ENCODE measurements around the gene CACUL1.
"Not testable (repeated sequence)": the region's sequence is repeated elsewhere in the genome, so short reads cannot be mapped to it uniquely, and the experiment has no call there.

The CACUL1 gene

DNA sequence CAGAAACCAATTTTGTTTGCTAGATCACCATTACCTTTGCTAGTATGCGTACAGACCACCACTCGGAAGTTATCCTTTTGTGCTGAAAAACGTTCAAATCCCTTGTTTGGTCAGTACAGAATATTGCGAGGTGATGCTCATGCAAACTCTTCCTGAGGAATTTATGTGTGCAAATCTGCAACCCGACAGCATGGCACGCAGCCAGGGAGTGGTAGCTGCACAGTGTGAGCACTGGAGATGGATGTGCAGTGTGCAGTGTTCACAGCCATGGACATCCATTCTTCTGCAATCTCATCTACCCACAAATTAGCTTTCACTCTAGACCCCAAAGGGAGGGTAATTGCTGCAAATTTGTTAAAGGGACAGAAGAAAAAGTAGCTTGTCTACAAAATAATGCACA is 72.2 kb downstream of the CACUL1 start:
- FAIRE-seq: no peak

DNA sequence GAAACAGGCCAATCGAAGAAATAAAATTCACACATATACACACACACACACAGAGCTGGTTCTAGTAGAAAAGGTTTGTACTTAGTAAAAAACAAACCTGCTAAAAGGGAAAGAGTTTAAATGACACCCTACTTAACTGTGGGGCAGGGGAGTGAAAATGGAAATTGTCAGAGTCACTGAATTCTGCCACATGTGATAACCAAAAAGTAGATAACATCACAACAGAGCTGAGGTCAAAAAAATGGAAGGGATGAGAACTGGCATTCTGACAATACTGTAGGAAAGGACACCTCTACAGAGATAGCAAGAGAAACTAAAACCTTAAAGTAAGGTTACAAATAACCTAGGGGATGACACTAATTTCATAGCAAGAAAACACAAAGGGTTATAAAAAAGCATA is 74.6 kb downstream of the CACUL1 start:
- no peak for FAIRE-seq

DNA sequence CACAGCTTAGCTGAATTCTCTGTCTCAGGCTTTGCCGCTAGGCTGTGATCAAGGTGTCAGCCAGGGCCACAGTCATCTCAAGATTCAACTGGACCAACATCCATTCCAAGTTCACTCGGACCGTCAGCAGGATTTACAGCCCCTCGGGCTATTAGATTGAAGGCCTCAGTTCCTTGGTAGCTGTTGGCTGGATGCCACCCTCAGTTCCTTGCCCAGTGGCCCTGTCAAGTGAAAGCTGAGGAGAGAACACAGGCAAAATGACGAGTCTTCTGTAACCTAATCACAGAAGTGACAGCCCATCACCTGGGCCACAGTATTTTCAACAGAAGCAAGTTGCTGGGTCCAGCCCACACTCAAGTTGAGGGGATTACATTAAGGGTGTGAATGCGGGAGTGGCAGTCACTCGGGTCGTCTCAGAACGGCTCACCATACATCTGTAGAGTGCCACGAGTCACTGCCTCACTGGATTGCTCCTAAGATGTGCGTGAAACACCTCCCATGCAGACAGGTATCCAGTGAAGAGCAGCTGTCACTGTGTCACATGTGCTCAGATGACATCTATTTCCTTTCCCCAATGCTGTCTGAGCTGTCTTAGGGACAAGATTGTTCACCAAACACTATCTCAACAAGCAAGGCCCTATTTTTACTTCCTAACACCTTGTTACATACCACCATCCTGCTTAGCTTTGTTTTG is 80.4 kb downstream of the CACUL1 start:
- no peak for FAIRE-seq

DNA sequence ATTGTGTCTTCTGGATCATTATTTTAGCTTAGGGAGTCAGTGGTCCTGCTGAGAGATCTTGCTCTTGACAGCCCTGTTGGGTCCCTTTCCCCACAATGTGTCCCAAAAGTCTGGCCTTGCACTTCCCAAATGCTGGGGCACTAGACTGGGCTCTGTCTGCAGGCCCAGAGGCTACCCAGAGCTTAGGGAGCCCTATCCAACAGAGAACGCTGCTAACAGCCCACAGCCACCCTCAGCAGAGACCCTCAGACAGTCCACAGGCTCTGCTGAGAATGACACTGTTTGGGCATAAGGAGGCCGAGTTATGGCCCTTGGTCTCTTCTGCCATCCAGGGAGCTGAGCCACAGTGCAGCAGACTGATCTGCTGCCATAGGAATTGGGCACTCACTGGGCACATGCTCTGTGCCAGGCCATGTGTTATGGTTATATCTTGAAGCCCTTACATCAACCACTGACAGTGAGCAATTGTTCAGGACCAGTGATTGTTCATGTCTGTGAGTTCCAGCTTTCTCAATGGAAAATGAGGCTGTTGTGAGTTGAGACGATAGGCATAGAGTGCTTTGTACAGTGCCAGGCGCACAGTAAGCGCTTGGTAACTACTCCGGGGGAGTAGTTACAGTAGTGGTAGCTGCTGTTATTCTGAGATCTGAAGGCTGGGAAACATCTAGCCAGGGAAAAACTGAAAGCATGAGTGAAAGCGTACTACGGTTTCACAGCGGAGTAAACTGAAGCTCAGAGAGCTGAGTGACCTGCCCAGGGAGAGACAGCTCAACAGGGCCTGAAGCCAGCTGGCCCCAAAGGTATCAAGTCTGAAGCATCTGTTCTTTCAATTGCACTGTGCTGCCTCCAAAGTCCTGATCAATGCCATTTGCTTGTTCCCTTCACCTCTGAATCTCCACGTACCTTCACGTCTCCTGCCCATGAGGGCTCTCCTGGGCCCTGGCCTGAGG is 81.7 kb downstream of the CACUL1 start:
- no peak for FAIRE-seq

DNA sequence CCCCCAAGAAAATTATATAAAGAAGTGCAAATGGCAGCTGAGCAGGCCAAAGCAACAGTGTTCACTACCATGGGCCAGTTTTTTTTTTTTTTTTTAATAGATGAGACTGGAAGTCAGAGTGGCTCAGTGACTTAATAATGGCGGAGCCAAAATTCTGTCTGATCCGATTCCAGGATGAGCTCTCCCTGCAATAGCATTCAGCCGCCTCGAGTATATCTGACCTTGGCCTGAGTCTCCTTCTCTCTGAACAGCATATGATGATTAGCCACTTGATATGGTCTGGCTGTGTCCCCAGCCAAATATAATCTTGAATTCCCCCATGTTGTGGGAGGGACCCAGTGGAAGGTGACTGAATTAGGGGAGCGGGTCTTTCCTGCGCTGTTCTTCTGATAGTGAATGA is 82.6 kb downstream of the CACUL1 start:
- FAIRE-seq: no peak

DNA sequence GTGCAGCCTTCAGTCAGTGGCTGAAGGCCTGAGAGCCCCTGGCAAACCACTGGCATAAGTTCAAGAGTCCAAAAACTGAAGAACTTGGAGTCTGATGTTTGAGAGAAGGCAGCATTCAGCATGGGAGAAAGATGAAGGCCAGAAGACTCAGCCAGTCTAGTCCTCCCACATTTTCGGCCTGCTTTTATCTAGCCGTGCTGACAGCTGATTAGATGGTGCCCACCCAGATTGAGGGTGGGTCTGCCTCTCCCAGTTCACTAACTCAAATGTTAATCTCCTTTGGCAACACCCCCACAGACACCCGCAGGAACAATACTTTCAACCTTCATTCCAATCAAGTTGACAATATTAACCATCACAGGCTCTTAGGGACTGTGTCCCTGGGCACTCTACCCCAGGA is 83.5 kb downstream of the CACUL1 start:
- not testable (repeated sequence) for FAIRE-seq

DNA sequence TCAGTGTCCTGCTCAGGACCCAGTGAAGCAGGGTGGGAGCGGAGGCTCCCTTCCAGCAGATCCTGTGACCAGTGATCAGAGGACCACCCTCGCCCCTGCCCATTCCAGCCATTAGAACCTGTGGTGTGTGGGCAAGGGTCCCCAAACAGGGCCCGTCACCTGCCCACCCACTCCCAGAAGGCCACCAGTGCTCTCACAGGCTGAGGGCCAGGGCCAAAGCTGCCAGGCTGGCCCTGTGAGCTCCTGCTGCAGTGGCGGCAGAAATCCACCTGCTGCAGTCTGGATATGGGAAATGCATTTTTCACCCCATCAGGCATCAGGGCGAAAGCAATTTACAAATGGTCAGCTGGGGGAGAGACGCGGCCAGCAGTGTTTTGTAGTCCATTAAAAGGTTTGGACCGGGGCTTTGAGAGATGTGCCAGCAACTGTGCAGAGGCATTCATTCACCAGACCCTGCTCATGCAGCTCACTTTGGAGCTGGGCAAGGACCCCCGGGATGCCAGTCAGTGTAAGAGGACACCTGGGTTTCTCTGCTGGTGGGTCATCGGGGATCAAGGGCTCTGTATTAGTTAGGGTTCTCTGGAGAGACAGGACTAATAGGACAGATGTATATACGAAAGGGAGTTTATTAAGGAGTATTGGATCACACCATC is 84.2 kb downstream of the CACUL1 start:
- no peak for FAIRE-seq

DNA sequence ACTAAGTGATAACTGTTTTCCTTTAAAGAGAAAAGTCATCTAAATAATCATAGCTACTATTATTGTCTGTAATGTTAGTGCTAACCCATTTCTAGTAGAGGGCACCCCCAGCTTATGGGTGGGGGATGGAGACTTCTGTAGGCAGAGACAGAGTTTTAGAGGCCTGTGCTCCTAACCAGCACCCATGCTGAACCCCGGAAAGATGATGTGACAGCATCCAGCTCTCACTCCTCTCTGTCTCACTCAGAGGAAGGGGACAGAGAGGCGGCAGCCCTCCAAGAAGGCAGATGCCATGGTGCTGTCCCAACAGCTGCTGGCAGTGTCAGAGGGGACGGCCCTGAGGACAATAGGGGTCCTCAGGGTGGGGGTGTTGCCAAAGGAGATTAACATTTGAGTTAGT is 84.9 kb downstream of the CACUL1 start:
- FAIRE-seq: no peak

DNA sequence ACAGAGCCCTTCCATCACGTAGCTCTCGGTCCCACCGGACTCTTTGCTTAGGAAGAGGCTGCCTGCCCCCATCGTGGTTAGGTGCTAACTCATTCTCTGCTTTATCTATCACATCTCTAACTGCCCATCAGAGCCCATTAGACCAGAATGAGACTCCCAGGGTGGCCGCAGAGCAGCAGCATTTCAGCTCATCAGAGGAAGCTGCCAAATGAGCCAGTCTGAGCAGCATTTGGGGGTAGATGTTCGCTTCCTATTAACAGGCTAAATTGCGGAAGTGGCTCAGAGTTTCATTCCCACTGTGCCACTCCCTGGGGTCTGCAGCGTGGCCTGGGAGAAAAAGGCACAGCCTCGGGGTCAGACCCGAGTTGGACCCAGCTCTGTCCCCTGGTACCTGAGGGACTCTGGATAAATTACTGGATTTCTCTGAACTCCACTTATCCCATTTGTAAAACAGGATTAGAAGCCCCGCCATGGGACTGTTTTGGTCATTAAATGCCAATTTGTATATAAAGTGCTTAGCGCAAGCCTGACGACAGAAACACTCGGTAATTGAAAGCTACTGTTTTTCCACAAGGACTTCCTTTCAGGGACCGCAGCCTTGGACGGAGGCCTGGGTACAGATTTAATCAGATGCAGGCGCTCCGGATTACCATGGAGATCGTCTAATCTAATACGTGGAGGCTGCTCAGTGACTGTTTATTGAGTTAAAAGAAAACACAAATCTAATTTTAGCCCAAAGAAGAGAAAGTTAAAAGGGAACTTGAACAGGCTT is 85.6 kb downstream of the CACUL1 start:
- FAIRE-seq: no peak

DNA sequence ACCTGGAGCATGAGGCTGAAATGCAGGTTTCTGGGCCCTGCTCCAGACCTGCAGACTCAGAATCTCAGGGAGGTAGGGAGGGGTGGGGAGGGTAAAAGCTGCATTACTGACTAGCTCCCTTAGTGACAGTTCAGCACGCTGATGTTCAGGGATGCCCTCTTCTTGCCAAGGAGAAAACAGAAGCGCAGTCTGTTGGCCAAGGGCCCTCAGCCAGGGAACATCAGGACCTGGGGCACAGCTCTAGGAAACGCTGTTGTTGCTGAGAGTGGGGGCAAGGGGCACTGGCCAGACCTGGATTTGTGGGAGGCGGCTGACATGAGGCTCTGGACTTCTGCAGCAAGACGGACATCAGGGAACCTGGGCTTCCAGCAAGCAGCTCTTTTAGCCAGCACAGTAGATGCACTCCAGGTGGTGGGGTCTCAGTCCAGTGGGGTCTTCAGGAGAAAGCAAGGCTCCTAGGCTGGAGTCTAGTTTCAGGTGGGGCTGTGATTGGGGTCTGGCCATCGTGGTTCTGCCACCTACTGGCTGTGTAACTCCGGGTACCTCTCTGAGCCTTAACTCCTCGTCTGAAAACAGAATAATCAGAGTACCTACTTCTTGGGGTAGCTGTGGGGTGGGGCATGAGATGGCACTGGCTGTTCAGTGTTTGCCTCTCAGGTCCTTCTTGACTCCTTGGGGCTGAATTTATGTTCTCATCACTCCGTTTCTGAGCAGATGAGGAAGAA is 86.4 kb downstream of the CACUL1 start:
- FAIRE-seq: no peak

DNA sequence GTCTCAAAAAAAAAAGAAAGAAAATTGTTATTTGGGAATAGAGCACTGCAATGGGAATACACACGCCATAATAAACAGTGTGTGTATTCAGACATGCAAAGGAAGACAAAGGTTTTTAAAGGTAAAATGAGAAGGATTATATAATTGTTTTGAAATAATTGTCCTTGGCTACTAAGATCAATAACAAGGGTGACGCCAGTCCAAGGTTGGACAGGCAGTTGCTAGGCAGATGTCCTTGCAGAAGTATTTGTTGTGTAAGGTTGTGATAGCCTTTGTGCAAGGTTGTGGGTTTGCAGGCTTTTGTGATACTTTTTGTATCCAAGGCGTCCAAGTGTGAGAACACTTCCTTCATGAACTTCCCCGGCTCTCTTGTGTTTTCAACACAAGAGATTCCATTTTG is 87.0 kb downstream of the CACUL1 start:
- no peak for FAIRE-seq

DNA sequence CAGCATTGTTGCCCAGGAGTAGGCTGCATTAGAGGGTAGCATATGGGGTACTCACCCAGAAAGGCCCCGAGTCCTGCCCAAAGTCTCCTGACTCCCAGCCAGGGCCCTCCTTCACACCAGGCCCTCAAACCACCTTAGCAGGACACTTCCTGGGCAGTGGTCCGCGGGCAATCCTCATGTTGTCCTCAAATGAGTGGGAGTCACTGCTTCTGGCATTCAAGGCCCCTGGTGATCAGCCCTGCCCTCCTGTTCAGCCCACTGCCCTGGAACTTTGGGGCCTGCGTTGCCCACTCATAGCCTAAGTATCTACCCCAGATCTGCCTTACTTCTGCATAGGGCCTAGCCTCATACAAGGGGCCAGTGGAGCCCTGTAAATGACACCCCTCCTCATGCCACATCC is 88.4 kb downstream of the CACUL1 start:
- no peak for FAIRE-seq

DNA sequence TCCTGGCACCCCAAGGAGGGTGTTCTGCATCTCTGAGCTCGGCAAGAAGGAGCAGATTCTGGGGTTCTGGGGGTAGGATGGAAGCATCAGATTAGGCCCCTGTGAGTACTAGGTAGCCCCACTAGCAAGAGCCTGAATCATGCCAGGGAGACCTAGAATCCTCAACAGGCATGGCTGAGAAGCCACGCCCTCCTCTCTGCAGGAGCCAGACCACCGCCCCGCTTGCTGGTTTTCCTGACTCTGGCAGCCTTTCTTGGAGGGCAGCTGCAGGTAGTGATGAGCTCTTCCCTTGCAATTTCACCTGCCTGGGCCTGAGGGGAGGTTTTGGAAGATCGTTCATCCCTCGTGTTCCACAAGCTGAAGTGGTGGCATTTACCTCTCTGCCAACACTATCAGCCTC is 90.4 kb downstream of the CACUL1 start:
- FAIRE-seq: no peak

DNA sequence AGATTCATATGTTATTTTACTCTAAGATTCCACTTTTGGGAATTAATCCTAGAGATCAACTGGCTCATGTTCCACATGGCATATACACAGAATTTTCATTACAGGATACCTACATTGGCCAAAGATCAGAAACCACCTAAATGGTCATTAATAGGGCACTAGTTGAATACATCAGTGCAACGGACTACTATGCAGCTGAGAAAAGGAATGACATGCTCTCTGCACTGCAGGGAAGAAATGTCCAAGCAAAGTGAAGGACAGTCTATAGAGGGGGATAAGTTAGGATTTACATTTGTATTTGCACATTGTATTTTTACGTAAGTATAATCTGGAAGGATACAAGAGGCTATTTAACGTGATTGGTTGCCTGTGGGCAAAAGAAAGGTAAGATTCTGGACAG is 91.6 kb downstream of the CACUL1 start:
- FAIRE-seq: no peak

DNA sequence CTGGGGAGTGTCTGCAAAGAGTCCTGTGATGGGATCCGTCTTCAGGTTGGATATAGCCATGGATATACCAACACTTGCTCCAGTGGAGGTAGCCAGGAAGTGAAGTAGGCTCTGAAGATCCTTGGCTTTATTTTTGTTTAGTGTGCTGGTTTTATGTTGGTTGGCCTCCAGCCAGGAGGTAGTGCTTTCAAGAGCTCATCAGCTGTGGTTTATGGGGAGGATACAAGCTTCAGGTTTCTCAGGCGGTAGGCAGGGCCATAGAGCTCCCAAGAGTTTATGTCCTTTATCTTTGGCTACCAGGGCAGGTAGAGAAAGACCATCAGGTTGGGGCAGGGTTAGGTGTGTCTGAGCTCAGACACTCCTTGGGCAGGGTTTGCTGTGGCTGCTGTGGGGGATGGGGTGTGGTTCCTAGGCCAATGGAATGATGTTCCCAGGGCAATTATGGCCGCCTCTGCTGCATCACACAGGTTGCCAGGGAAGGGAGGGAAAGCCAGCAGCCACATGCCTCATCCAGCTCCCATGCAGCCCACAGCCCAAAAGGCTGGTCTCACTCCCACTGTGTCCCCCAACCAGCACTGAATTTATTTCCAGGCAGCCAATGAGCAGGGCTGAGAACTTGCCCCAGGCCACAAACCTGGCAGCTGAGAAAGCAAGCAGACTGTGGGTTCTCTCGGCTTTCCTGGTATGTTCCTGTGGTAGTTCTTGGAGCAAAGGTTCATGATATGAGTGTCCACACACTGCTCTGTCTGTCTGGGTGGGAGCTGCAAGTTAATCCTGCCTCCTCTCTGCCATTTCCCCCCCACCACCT is 92.3 kb downstream of the CACUL1 start:
- no peak for FAIRE-seq

DNA sequence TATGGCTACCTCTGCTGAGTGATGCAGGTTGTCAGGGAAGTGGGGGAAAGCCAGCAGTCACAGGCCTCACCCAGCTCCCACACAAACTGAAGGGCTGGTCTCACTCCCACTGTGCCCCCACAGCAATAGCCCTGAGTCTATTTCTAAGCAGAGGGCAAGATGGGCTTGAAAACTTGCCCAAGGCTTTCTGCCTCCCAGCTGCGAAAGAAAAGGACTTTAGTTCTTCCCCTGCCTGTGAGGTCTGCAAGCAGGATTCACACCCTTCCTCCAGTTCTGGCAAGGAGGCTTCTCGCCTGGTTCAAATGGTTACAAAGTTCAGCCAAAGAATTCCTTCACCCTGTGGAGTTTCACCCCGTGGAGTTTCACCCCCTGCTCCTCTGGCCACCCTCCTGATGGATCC is 96.0 kb downstream of the CACUL1 start:
- no peak for FAIRE-seq

DNA sequence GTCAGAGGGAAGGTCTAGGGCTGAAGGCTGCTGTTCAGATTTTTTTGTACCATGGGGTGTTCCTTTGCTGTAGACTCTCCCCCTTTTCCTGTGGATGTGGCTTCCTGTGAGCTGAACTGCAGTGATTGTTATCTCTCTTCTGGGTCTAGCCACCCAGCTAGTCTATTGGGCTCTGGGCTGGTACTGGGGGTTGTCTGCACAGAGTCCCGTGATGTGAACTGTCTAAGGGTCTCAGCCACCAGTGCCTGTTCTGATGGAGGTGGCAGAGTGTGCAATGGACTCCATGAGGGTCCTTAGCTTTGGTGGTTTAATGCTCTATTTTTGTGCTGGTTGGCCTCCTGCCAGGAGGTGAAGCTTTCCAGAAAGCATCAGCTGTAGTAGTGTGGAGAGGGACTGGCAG is 96.6 kb downstream of the CACUL1 start:
- FAIRE-seq: not testable (repeated sequence)

DNA sequence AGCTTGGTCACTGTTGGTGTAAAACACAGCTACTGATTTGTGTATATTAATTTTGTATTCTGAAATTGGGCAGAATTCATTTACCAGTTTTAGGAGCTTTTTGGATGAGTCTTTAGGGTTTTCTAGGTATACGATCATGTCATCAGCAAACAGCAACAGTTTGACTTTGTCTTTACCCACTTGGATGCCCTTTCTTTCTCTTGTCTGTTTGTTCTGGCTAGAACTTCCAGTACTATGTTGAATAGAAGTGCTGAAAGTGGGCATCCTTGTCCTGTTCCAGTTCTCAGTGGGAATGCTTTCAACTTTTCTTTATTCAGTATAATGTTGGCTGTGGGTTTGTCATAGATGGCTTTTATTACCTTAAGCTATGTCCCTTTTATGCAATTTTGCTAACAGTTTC is 109.5 kb downstream of the CACUL1 start:
- FAIRE-seq: not testable (repeated sequence)

DNA sequence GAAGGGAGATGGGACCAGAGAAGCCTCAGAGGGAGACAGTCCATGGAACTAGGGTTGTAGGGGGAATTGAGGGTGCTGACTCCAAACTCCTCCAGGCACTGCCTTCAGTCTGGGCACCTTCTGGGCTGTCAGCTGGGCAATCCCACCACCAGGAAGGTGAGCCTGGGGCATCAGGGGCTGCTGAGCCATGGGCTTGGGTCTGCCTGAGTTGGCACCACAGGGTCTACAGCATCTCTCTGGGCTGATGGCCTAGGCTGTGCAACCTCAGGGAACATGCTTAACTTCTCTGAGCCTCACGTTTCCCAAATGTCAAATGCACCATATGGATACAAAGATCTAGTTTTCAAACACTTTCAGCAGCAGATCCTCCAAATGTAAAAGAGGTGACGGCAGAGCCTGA is 112.5 kb downstream of the CACUL1 start:
- no peak for FAIRE-seq

DNA sequence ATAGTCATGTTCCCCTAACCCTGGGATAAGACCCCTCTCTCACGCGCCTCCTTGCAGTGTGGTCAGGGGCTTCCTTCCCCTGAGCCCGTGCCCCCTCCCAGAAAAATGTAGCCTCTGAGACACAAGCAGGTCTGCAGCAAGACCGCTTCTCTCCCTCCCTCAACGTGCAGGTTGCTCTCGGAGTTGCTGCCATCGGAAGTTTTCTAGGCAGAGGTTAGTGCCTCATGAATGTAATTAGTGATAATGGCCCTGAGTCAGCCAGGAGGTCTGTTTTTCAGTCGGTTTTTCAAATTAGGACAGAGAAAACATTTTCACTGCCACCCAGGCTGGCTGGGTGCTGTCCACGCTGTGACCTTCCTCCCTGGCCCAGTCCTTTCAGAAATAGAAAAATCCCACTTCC is 116.1 kb downstream of the CACUL1 start:
- no peak for FAIRE-seq

DNA sequence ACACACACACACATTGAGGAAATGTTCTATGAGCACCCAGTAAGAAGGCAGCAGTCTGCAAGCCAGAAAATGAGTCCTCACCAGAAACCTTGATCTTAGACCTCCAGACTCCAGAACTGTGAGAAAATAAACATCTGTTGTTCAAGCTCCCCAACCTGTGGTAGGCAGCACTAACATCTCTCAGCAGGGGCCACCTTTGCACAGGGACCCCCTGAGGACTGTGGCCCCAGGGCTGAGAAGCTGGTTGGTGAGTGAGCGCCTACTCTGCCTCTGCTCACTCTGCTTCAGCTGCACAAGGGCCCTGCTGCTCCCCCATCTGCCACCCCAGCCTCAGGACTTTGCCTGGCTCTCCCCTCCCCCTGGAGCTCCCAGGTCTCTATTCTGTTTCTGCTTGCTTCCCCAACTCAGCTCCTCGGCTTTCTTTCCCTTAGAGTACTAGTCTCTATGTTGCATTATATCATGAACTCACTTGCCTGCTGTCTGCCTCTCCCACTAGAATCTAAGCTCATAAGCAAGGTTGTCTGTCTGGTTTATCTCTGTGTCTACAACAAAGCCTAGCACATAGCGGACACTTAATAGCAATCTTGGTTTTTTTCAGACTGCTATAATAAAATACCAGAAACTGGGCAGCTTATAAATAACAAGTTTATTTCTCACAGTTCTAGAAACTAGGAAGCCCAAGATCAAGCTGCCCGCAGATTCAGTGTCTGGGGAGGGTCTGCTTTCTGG is 118.9 kb downstream of the CACUL1 start:
- no peak for FAIRE-seq

All from G401.6 (cell line).